GM23248 (cell line): Measurements from ENCODE around the gene CLIP4. TPM values are rescaled to one million over a fixed set of nuclear protein-coding genes. Genes with fewer than 3 reads are reported as not detected.
A peak's percentile ranks its signal among the peaks of the same experiment; 100 is the strongest.

Experiments used
- DNase-seq: peaks from one replicate; pipeline ENCODE4 v3.0.0-alpha.2; 2015
- H2AFZ ChIP-seq: fragments of 200-600 bp; sonication (generic); 2 replicates; pipeline ENCODE4 v1.6.1; 2016; ENCODE audit warnings: antibody characterized with exemption
- H3F3A ChIP-seq: fragments of 200-600 bp; sonication (generic); 2 replicates; pipeline ENCODE4 v1.6.1; 2016; ENCODE audit warnings: mild to moderate bottlenecking, antibody characterized with exemption, mixed run types; ENCODE audit not compliant: insufficient read depth
- H3K27ac ChIP-seq: fragments of 200-600 bp; sonication (generic); 2 replicates; pipeline ENCODE4 v1.5.1; 2016; ENCODE audit warnings: mild to moderate bottlenecking
- H3K27me3 ChIP-seq: fragments of 200-600 bp; sonication (generic); replicated peaks from 2 replicates; pipeline ENCODE4 v1.6.1; 2016; ENCODE audit warnings: mild to moderate bottlenecking; ENCODE audit not compliant: insufficient read depth
- H3K36me3 ChIP-seq: fragments of 200-600 bp; sonication (generic); 2 replicates; pipeline ENCODE4 v1.6.1; 2016; ENCODE audit warnings: low read depth, mild to moderate bottlenecking
- H3K4me1 ChIP-seq: fragments of 200-600 bp; sonication (generic); 2 replicates; pipeline ENCODE4 v1.6.1; 2016; ENCODE audit warnings: mild to moderate bottlenecking; ENCODE audit not compliant: insufficient read depth
- H3K4me2 ChIP-seq: fragments of 200-600 bp; sonication (generic); one replicate; pipeline ENCODE4 v1.6.1; 2016; ENCODE audit warnings: mild to moderate bottlenecking; ENCODE audit not compliant: unreplicated experiment
- H3K4me3 ChIP-seq: fragments of 200-600 bp; sonication (generic); 2 replicates; pipeline ENCODE4 v1.5.1; 2016; ENCODE audit warnings: mild to moderate bottlenecking
- H3K79me2 ChIP-seq: fragments of 200-600 bp; sonication (generic); 2 replicates; pipeline ENCODE4 v1.6.1; 2016; ENCODE audit warnings: mild to moderate bottlenecking; ENCODE audit not compliant: insufficient read depth
- H3K9ac ChIP-seq: fragments of 200-600 bp; sonication (generic); 2 replicates; pipeline ENCODE4 v1.6.1; 2016; ENCODE audit warnings: mild to moderate bottlenecking
- H3K9me2 ChIP-seq: fragments of 200-600 bp; sonication (generic); 2 replicates; pipeline ENCODE4 v1.6.1; 2016; ENCODE audit warnings: mixed run types, mild to moderate bottlenecking, moderate library complexity; ENCODE audit not compliant: insufficient read depth
- H3K9me3 ChIP-seq: fragments of 200-600 bp; sonication (generic); one replicate; pipeline ENCODE4 v1.6.1; 2017; ENCODE audit warnings: low read depth
- H4K20me1 ChIP-seq: fragments of 200-600 bp; sonication (generic); 2 replicates; pipeline ENCODE4 v1.6.0; 2016; ENCODE audit not compliant: insufficient read depth
- EZH2 ChIP-seq: fragments of 200-600 bp; sonication (generic); IDR thresholded peaks from 2 replicates; pipeline ENCODE4 v1.6.1; 2018; ENCODE audit warnings: antibody characterized with exemption, mild to moderate bottlenecking; ENCODE audit not compliant: insufficient read depth, poor library complexity, severe bottlenecking
- EZH2phosphoT487 ChIP-seq: fragments of 200-600 bp; sonication (generic); IDR thresholded peaks from 2 replicates; pipeline ENCODE4 v1.6.1; 2018; ENCODE audit warnings: antibody characterized with exemption, moderate library complexity, mild to moderate bottlenecking, low read depth; ENCODE audit not compliant: insufficient read depth
- WGBS, 2 experiments: methylation state at CpG; one replicate each; pipeline ENCODE4 v1.1.6; 2015 to 2017; ENCODE audit warnings: low lambda C conversion rate in 2 of 2, low coverage in 1 of 2; ENCODE audit errors: missing lambda C conversion rate in 2 of 2; 5-methylcytosine and 5-hydroxymethylcytosine counted together
- in situ Hi-C: fragments of 300-500 bp; cut with MboI; formaldehyde crosslinking; loops from 2 replicates; pipeline ENCODE4 v1.15.0; 2020
- polyA plus RNA-seq: library from polyadenylated mRNA; unstranded; fragments of >200 nt; fragmentation: Nextera tagmentation; extraction: Ambion mirVana; gene quantifications from 2 replicates; pipeline ENCODE4 v1.2.1, GENCODE V29; 2016
- total RNA-seq: library from RNA; depleted of rRNA; stranded (reverse); fragments of >200 nt; shearing (Covaris generic); gene quantifications from 2 replicates; pipeline ENCODE4 v1.2.3, GENCODE V29; 2014

Gene CLIP4
- total and polyA plus RNA-seq, 2 experiments from 2014 or later, result 35.3 to 55.2 TPM

DNA sequence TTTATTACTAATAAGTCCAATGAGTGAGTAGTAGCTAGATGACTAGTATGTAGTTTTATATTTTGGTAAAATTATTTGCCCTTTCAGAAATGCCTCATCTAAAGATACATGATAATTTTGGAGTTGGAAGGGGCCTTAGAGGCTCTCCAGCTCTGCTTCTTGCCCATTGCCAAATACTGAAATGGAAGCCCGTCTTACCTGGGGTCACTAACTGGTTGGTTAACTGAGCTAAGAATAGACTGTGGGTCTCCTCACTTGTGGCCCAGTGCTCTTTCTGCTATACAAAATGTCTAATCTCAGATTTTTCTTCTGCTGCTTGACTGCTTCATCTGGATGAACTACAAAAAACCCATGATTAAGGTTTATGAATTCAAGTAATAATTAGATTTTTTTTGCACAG is 67.1 kb downstream of the CLIP4 start:
- Histone ChIP-seq H3K4me3 (no peak overlapping the region), H4K20me1 (no peaks in the 10 kb centered on the region), H2AFZ (no peak overlapping the region), H3K9me3 (no peaks in the 10 kb centered on the region), H3K4me2 (no peak overlapping the region), H3F3A (no peaks in the 10 kb centered on the region; the same call in 1 of the 2 replicates), H3K9ac (no peak overlapping the region), H3K4me1 (no peaks in the 10 kb centered on the region), H3K27ac (no peak overlapping the region), H3K9me2 (no peaks in the 10 kb centered on the region), H3K27me3 (no peaks in the 10 kb centered on the region), H3K36me3 (peaks cover 38% of the 10 kb centered on the region), H3K79me2 (no peaks in the 10 kb centered on the region)
- 90 to 96% methylated on average over 1 of the region's 1 CpG for WGBS, 2 experiments
- no peak for TF ChIP-seq EZH2
- TF ChIP-seq EZH2phosphoT487, result no peak
- no peak for DNase-seq
- in situ Hi-C loops, result no loop called here

DNA sequence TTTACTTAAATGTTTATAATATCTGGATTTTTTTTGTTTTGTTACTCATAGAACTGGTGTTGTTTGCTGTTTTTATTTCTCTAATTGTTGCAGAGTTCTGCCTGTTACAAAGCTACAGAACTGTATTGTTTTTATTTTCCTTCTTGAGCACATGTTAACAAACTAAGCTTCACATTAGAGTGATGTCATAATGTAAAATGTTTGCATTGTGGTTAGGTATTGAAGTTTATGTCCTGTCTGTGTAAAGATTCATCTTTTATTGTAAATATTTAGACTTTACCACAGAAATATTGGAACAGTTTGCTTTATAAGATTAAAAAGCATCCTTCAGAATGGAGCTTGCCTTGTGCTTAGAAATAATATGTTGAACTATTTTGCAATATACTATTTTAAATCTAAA is 67.7 kb downstream of the CLIP4 start:
- Histone ChIP-seq H2AFZ (no peak overlapping the region), H3K27me3 (no peaks in the 10 kb centered on the region), H3K36me3 (peaks cover 38% of the 10 kb centered on the region), H3K4me3 (no peak overlapping the region), H3K4me1 (peaks cover 4% of the 10 kb centered on the region), H3K9me3 (no peaks in the 10 kb centered on the region), H3K9ac (no peak overlapping the region), H3F3A (no peaks in the 10 kb centered on the region; the same call in none of the 2 replicates), H4K20me1 (no peaks in the 10 kb centered on the region), H3K9me2 (no peaks in the 10 kb centered on the region), H3K79me2 (no peaks in the 10 kb centered on the region), H3K27ac (no peak overlapping the region), H3K4me2 (no peak overlapping the region)
- DNase-seq, result no peak
- TF ChIP-seq EZH2phosphoT487, result no peak
- no peak for TF ChIP-seq EZH2
- in situ Hi-C loops, result no loop called here

DNA sequence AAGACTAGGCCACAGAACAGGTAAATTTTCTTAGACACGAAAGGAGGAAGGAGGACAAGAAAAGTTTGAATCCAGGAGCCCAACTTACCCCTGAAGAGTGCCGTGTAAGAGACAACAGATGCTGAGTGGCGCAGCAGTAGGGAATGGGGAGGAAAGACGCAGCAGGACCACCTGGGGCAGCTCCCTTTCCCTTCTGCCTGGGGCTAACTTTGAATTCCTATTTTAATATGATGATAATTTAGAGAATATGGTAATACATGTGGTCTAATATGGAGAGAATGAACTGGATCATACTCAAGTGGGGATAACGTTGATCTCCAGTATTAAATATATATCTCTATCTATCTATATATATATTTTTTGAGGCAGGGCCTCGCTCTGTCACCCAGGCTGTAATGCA is 69.3 kb downstream of the CLIP4 start:
- H3K4me1 ChIP-seq, result peaks cover 8% of the 10 kb centered on the region
- H3K79me2 ChIP-seq, result no peaks in the 10 kb centered on the region
- no peaks in the 10 kb centered on the region for H4K20me1 ChIP-seq
- no peaks in the 10 kb centered on the region for H3K9me2 ChIP-seq
- H3K4me3 ChIP-seq, result no peak overlapping the region
- H3K9ac ChIP-seq, result no peak overlapping the region
- H3K27me3 ChIP-seq, result no peaks in the 10 kb centered on the region
- H3K36me3 ChIP-seq, result peaks cover 33% of the 10 kb centered on the region
- H3K9me3 ChIP-seq, result no peaks in the 10 kb centered on the region
- H3K4me2 ChIP-seq, result no peak overlapping the region
- DNase-seq, result no peak
- no peak overlapping the region for H3K27ac ChIP-seq
- in situ Hi-C loops, result no loop called here
- H3F3A ChIP-seq, result no peaks in the 10 kb centered on the region; the same call in none of the 2 replicates
- no peak overlapping the region for H2AFZ ChIP-seq
- 94% methylated on average over 6 of the region's 6 CpGs for WGBS, 2 experiments
- TF ChIP-seq EZH2 (no peak), EZH2phosphoT487 (no peak)

DNA sequence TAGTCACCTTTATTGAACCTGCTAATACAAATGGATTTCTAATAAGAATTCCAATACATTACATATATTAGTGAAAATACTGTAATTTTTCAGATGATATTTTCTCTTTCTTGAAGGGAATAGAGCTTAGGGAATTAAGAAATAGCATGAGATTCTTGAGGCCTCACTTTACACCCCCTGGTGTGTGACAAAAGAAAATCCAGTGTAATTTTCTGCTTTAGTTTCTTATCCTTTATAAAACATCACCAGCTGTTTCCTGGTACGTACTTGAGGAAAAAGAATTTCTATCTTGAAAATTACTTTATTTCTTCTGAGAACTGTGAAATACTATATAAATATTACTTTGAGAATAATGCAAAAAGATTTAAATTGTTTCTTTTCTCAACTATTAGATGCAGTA is 71.6 kb downstream of the CLIP4 start:
- no peaks in the 10 kb centered on the region for H3K79me2 ChIP-seq
- peaks cover 2% of the 10 kb centered on the region for H3F3A ChIP-seq
- TF ChIP-seq EZH2 (no peak), EZH2phosphoT487 (no peak)
- H4K20me1 ChIP-seq, result no peaks in the 10 kb centered on the region
- 98 to 100% methylated on average over 1 of the region's 1 CpG for WGBS, 2 experiments
- H3K36me3 ChIP-seq, result peaks cover 23% of the 10 kb centered on the region
- H3K9ac ChIP-seq, result no peak overlapping the region
- H3K4me3 ChIP-seq, result no peak overlapping the region
- H2AFZ ChIP-seq, result no peak overlapping the region
- no peaks in the 10 kb centered on the region for H3K27me3 ChIP-seq
- H3K4me2 ChIP-seq, result no peak overlapping the region
- H3K4me1 ChIP-seq, result peaks cover 14% of the 10 kb centered on the region
- H3K9me2 ChIP-seq, result no peaks in the 10 kb centered on the region
- no peaks in the 10 kb centered on the region for H3K9me3 ChIP-seq
- in situ Hi-C loops, result no loop called here
- H3K27ac ChIP-seq, result no peak overlapping the region
- no peak for DNase-seq

DNA sequence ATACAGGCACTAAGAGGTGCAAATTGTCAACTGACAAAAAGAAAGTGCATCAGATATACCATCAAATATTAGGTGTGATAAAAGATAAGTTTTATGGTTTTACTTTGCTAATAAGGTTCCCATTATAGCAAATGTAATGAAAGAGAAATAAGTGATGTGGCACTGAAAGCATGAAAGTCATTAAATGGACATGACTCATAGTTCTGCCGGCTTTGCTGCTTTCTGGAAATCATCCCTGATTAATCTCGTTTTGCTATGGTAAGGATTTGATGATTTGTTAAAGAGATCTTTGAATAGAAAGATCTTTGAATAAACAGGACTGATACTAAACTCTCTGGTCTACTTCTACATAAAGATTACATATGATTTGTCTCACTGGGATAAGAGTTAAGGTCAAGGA is 72.7 kb downstream of the CLIP4 start:
- TF ChIP-seq EZH2, result no peak
- TF ChIP-seq EZH2phosphoT487, result no peak
- H4K20me1 ChIP-seq, result no peaks in the 10 kb centered on the region
- WGBS, 2 experiments, result 0 to 3% methylated on average over 2 of the region's 2 CpGs
- in situ Hi-C loops, result no loop called here
- H3K4me2 ChIP-seq, result peak overlapping the region; percentile 27
- H3K9ac ChIP-seq, result no peak overlapping the region
- no peaks in the 10 kb centered on the region for H3K27me3 ChIP-seq
- peak; percentile 76 for DNase-seq
- peak overlapping the region; percentile 58 for H3K27ac ChIP-seq
- no peaks in the 10 kb centered on the region for H3K79me2 ChIP-seq
- peaks cover 25% of the 10 kb centered on the region for H3K4me1 ChIP-seq
- H3K36me3 ChIP-seq, result peaks cover 12% of the 10 kb centered on the region
- H3K9me3 ChIP-seq, result no peaks in the 10 kb centered on the region
- no peaks in the 10 kb centered on the region for H3K9me2 ChIP-seq
- H3F3A ChIP-seq, result peaks cover 13% of the 10 kb centered on the region
- H2AFZ ChIP-seq, result no peak overlapping the region
- H3K4me3 ChIP-seq, result no peak overlapping the region
